BJ (cell line): ENCODE results near the gene CCDC175. TPM values are rescaled to one million over a fixed set of nuclear protein-coding genes. Genes with fewer than 3 reads are reported as not detected.

Experiments used
- CTCF ChIA-PET: fragments of 350-600 bp; formaldehyde crosslinking; extraction: SDS; loops from one replicate; lab custom pipeline; 2021; ENCODE audit warnings: antibody characterized with exemption, inconsistent platforms; lab: Yijun Ruan, JAX
- POLR2A ChIA-PET: fragments of 300-600 bp; sonication (Branson Sonifier 250); formaldehyde crosslinking; extraction: SDS; loops from one replicate; lab custom pipeline; 2021; ENCODE audit warnings: antibody characterized with exemption; lab: Charles Lee
- DNase-seq: peaks from one replicate; pipeline ENCODE4 v3.0.0-alpha.2; 2011; ENCODE audit warnings: low read depth
- H3K27me3 ChIP-seq: 2 replicates; pipeline ENCODE4 v1.6.0; 2011; ENCODE audit warnings: low read length; ENCODE audit not compliant: control insufficient read depth, insufficient read depth
- H3K36me3 ChIP-seq: 2 replicates; pipeline ENCODE4 v1.5.1; 2011; ENCODE audit warnings: low read length; ENCODE audit not compliant: control insufficient read depth, insufficient read depth
- H3K4me3 ChIP-seq: 2 replicates; pipeline ENCODE4 v1.5.1; 2011; ENCODE audit warnings: low read depth, mild to moderate bottlenecking, control low read depth, low read length
- CTCF ChIP-seq: IDR thresholded peaks from 2 replicates; pipeline ENCODE4 v1.5.1; 2011; ENCODE audit warnings: low read depth, mild to moderate bottlenecking, control low read depth, inconsistent platforms, low read length, moderate library complexity; ENCODE audit not compliant: insufficient read depth
- polyA plus RNA-seq: library from polyadenylated mRNA; depleted of rRNA; stranded (reverse); fragments of >200 nt; gene quantifications from 2 replicates; pipeline ENCODE4 v1.2.3, GENCODE V29; 2011

The CCDC175 gene
- polyA plus RNA-seq, 1 experiment = not detected

- Histone ChIP-seq H3K36me3 (no peaks in the 10 kb centered on the region), H3K27me3 (no peaks in the 10 kb centered on the region), H3K4me3 (no peak overlapping the region)
- TF ChIP-seq CTCF = no peak
- ChIA-PET CTCF (interaction anchor here (1.2 kb wide), 1 partner anchor 32 kb away, joined by 4 read pairs; no protein-coding TSS in a partner anchor), POLR2A (no interaction called here)
- no peak for DNase-seq
Measured at GRCh38 chr14:59600211-59600945, 23.8 kb upstream of the CCDC175 start.

- ChIA-PET CTCF (no interaction called here), POLR2A (no interaction called here)
- H3K36me3 ChIP-seq = no peaks in the 10 kb centered on the region
- no peaks in the 10 kb centered on the region for H3K27me3 ChIP-seq
- H3K4me3 ChIP-seq = no peak overlapping the region
- TF ChIP-seq CTCF = no peak
- no peak for DNase-seq
Measured at GRCh38 chr14:59595071-59595470, 18.5 kb upstream of the CCDC175 start.

- DNase-seq = no peak
- CTCF ChIA-PET = no interaction called here
- POLR2A ChIA-PET = no interaction called here
- Histone ChIP-seq H3K27me3 (no peaks in the 10 kb centered on the region), H3K36me3 (no peaks in the 10 kb centered on the region), H3K4me3 (no peak overlapping the region)
- no peak for TF ChIP-seq CTCF
Measured at GRCh38 chr14:59591641-59592370, 15.2 kb upstream of the CCDC175 start.

- TF ChIP-seq CTCF = no peak
- DNase-seq = no peak
- Histone ChIP-seq H3K4me3 (no peak overlapping the region), H3K36me3 (no peaks in the 10 kb centered on the region), H3K27me3 (no peaks in the 10 kb centered on the region)
- CTCF ChIA-PET = no interaction called here
- POLR2A ChIA-PET = no interaction called here
Measured at GRCh38 chr14:59588101-59588500, 11.5 kb upstream of the CCDC175 start.

- TF ChIP-seq CTCF = no peak
- Histone ChIP-seq H3K4me3 (no peak overlapping the region), H3K36me3 (no peaks in the 10 kb centered on the region), H3K27me3 (no peaks in the 10 kb centered on the region)
- POLR2A ChIA-PET = no interaction called here
- DNase-seq = no peak
- CTCF ChIA-PET = interaction anchor here (1.6 kb wide), 1 partner anchor 9 kb away, joined by 7 read pairs; the partner anchor contains the start of gene CCDC175
Measured at GRCh38 chr14:59585891-59586554, 9.4 kb upstream of the CCDC175 start.
